ENCODE data around the gene TRIM65.

The TRIM65 gene

GRCh38 chr17:75914643-75915267 lies 18.0 kb upstream of the TRIM65 start:
- DNase-seq (ENCODE audit: low read depth, low spot score), result no peak
- H3K4me3 ChIP-seq (ENCODE audit: low read depth, low read length), result no peak overlapping the region
- ChIA-PET CTCF (interaction anchor here (6.3 kb wide), 1 partner anchor 10 kb away, joined by 30 read pairs; the partner anchor contains the start of gene MRPL38), POLR2A (interaction anchor here (1.1 kb wide), 1 partner anchor 10 kb away, joined by 4 read pairs; the partner anchor contains the start of gene MRPL38)
- no peak for TF ChIP-seq CTCF (IDR thresholded peaks at IDR 0.05; ENCODE audit: insufficient read depth, low read length, missing control alignments)

GRCh38 chr17:75913537-75914210 lies 16.9 kb upstream of the TRIM65 start:
- CTCF ChIA-PET, result interaction anchor here (1.3 kb wide), 1 partner anchor 8 kb away, joined by 4 read pairs; no protein-coding TSS in a partner anchor
- POLR2A ChIA-PET, result no interaction called here
- no peak for TF ChIP-seq CTCF (IDR thresholded peaks at IDR 0.05; ENCODE audit: insufficient read depth, low read length, missing control alignments)
- DNase-seq (ENCODE audit: low read depth, low spot score), result no peak
- H3K4me3 ChIP-seq (ENCODE audit: low read depth, low read length), result no peak overlapping the region

- DNase-seq (ENCODE audit: low read depth, low spot score), result no peak
- ChIA-PET POLR2A (interaction anchor here (0.9 kb wide), 1 partner anchor 68 kb away, joined by 3 read pairs; the partner anchor contains the start of genes ACOX1 and TEN1), CTCF (interaction anchor here (0.8 to 10.7 kb wide), 6 partner anchors 12 to 211 kb away, joined by 3 to 276 read pairs (median 4); partner anchors contain the start of genes CDK3 and TRIM65)
- H3K4me3 ChIP-seq (ENCODE audit: low read depth, low read length), result no peak overlapping the region
- no peak for TF ChIP-seq CTCF (IDR thresholded peaks at IDR 0.05; ENCODE audit: insufficient read depth, low read length, missing control alignments)
These were observed 13.9 kb upstream of the TRIM65 start for GRCh38 chr17:75910699-75911098.

- POLR2A ChIA-PET, result interaction anchor here (0.9 kb wide), 1 partner anchor 69 kb away, joined by 3 read pairs; the partner anchor contains the start of genes ACOX1 and TEN1
- no peak for DNase-seq (ENCODE audit: low read depth, low spot score)
- no peak overlapping the region for H3K4me3 ChIP-seq (ENCODE audit: low read depth, low read length)
- CTCF ChIA-PET, result interaction anchor here (0.8 to 10.7 kb wide), 9 partner anchors 9 to 370 kb away, joined by 3 to 276 read pairs (median 4); partner anchors contain the start of genes CDK3 and TRIM65
- no peak for TF ChIP-seq CTCF (IDR thresholded peaks at IDR 0.05; ENCODE audit: insufficient read depth, low read length, missing control alignments)
These were observed 13.1 kb upstream of the TRIM65 start for GRCh38 chr17:75909812-75910274.

GRCh38 chr17:75909051-75909811 lies 12.5 kb upstream of the TRIM65 start:
- no peak for DNase-seq (ENCODE audit: low read depth, low spot score)
- CTCF ChIA-PET, result interaction anchor here (0.9 to 10.7 kb wide), 8 partner anchors 9 to 370 kb away, joined by 3 to 276 read pairs (median 4); partner anchors contain the start of genes CDK3 and TRIM65
- TF ChIP-seq CTCF (IDR thresholded peaks at IDR 0.05; ENCODE audit: insufficient read depth, low read length, missing control alignments), result no peak
- POLR2A ChIA-PET, result no interaction called here
- H3K4me3 ChIP-seq (ENCODE audit: low read depth, low read length), result no peak overlapping the region
